Epithelial cell of proximal tubule (primary cell): Measurements from ENCODE around the gene GUCY2F. TPM values are rescaled to one million over a fixed set of nuclear protein-coding genes. Genes with fewer than 3 reads are reported as not detected.

ENCODE experiments used
- DNase-seq: peaks from one replicate; pipeline ENCODE4 v3.0.0-alpha.2; 2011; ENCODE audit warnings: low read depth
- H3K4me3 ChIP-seq: 2 replicates; pipeline ENCODE4 v1.5.1; 2011; ENCODE audit warnings: low read depth, mild to moderate bottlenecking, low read length
- CTCF ChIP-seq: conservative IDR thresholded peaks from 2 replicates; pipeline ENCODE4 v1.5.1; 2012; ENCODE audit warnings: low read depth, mild to moderate bottlenecking, low read length
- total RNA-seq: library from RNA; depleted of rRNA; stranded (reverse); fragments of >200 nt; gene quantifications from 2 replicates; pipeline ENCODE4 v1.2.3, GENCODE V29; 2015

GUCY2F gene
- total RNA-seq, 1 donor from 2014 or later: not detected

GRCh38 chrX:109382332-109382731 lies 99.6 kb downstream of the GUCY2F start:
- H3K4me3 ChIP-seq: no peak overlapping the region
- no peak for DNase-seq
- TF ChIP-seq CTCF: no peak

- no peak for DNase-seq
- no peak overlapping the region for H3K4me3 ChIP-seq
- no peak for TF ChIP-seq CTCF
These were observed 103.6 kb downstream of the GUCY2F start for GRCh38 chrX:109378281-109378680.

DNA sequence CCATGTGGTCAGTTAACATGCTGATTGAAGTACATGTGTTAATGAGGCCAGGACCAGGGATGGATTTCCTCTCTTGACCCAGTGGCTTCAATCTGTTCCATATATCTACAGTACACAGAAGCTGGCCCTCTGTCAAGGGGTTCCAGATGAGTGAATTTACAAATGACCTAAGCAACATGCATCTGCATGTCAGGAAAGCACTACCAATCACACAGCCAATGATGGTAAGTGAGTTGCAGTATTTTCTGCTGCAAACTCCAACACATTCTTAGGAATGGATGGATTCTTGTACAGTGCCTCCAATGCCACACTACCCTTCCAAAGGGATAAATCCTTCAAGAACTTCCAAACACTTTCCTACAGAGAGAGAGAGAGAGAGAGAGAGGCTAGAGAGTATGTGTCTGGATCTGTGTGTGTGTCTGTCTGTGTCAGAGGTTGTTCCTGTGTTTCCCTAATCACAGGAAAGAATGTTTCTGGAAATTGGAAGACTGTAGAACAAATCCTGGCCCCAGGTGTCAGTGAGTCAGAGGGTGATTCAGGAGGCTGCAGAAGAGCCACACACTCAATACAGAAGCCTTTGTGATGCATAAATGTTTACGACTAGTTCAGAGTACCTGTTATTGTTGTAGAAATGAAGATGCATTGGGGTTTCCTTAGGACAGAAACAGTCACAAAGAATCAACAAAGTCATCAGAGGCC lies 107.5 kb downstream of the GUCY2F start:
- no peak overlapping the region for H3K4me3 ChIP-seq
- peak; percentile 1 for DNase-seq
- TF ChIP-seq CTCF: no peak

DNA sequence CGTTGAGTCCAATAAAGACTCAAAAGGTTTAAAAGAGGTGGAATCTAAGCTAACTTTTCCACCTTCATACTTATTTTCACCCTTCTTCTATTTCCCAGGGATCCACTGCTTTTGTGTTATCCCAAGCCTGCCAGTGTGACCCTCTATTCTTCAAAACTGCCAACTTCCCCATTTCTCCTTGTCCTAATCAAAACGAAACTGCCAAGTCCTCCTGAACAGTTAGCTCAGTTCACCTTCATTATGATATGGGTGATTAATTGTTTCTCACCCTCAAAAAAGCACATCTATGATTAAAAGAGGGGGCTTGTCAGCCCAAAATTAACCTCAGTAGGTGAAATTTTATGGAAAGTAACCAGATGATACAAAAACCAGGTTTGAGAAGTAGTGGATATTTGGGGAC lies 108.4 kb downstream of the GUCY2F start:
- no peak for TF ChIP-seq CTCF
- no peak for DNase-seq
- H3K4me3 ChIP-seq: no peak overlapping the region

GRCh38 chrX:109372716-109373115 lies 109.2 kb downstream of the GUCY2F start:
- H3K4me3 ChIP-seq: no peak overlapping the region
- no peak for TF ChIP-seq CTCF
- DNase-seq: no peak

DNA sequence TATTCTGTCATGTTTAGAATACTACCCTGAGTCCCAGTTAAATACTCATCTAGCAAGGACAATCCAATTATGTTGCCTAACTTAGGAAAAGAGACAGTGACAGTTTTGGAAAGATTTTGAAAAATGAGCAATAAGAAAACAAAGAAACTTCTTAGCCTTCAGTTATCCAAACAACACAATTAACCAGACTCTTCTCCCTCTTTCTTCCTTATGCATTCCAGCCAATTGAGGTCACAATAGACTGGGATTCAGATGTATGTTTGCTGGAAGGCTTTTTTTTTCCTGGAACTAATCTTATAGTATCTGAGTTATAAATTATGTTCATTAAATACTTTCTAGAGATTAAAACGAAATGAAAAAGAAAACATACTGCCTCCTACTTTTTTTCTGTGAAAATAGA lies 109.6 kb downstream of the GUCY2F start:
- no peak for DNase-seq
- H3K4me3 ChIP-seq: no peak overlapping the region
- no peak for TF ChIP-seq CTCF

GRCh38 chrX:109362101-109362500 lies 119.8 kb downstream of the GUCY2F start:
- no peak for TF ChIP-seq CTCF
- H3K4me3 ChIP-seq: no peak overlapping the region
- DNase-seq: no peak
